NK-92 (cell line): ENCODE measurements around the gene PTPRG.

Experiments used
- DNase-seq: peaks from one replicate; lab custom pipeline; 2025; ENCODE audit not compliant: unreplicated experiment; lab: John Stamatoyannopoulos, UW

The PTPRG gene

GRCh38 chr3:61788623-61789507, 227.5 kb downstream of the PTPRG start:
- no peak for DNase-seq

GRCh38 chr3:61789861-61790260, 228.5 kb downstream of the PTPRG start:
- no peak for DNase-seq

GRCh38 chr3:61790411-61790810, 229.0 kb downstream of the PTPRG start:
- no peak for DNase-seq

- DNase-seq, result no peak
These were observed 231.7 kb downstream of the PTPRG start for GRCh38 chr3:61793056-61793455.

DNA sequence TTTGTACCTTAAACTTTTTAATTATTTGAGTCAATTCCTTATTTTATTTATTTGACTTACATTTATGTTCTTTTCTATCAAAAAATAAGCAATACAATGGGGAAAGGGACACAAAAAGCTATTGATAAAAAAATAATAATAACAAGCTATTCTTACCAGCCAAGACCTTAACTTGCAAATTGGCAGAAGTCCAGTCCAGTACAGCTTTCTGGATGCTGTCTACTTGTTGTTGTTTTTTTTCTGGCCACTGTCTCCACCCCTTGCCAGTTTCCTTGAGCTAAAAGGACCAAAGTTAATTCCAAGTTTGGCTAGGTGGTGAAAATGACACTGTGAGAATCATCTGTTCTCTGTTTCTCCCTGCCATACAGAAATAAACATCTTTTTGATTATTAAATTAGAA, 232.2 kb downstream of the PTPRG start:
- DNase-seq, result no peak

- DNase-seq, result no peak
These were observed 233.0 kb downstream of the PTPRG start for GRCh38 chr3:61794341-61794740.

DNA sequence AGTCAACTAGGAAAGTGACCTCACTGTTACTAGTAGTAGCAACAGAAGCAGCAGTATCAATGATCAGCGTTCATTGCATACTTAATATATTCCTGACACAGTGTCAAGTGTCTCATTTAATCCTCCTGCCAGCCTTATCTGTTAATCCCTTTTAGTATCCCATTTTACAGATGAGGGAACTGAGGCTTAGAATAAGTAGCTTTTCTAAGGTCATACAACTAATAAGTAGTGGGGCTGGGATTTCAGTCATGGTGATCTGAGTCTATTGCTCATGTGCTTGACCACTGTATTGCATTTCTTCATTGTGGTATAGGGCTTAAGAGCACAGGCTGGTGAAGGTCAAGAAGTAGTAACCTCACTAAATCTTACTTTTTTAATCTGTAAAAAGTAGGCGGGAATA, 233.6 kb downstream of the PTPRG start:
- DNase-seq, result no peak

- no peak for DNase-seq
These were observed 234.8 kb downstream of the PTPRG start for GRCh38 chr3:61796088-61796680.

DNA sequence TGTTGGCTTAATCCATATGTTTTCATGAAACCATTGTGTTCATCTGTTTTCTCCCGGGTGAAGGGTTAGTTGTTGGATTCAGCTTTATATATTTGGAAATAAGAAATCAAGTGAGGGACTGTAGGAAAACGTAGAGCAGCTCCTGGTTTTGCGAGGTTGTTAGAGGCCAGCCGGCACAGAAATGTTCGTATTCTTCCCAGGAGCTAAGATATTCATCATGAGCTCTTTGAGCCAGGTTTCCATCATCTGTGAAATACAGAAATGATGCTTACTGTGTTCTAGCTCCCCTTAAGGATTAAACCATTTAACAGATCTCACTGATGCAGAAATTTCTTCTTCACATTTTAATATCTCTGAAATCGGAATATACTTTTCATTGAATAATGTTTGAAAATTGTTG, 235.5 kb downstream of the PTPRG start:
- DNase-seq, result no peak

- no peak for DNase-seq
These were observed 241.4 kb downstream of the PTPRG start for GRCh38 chr3:61802772-61803171.

DNA sequence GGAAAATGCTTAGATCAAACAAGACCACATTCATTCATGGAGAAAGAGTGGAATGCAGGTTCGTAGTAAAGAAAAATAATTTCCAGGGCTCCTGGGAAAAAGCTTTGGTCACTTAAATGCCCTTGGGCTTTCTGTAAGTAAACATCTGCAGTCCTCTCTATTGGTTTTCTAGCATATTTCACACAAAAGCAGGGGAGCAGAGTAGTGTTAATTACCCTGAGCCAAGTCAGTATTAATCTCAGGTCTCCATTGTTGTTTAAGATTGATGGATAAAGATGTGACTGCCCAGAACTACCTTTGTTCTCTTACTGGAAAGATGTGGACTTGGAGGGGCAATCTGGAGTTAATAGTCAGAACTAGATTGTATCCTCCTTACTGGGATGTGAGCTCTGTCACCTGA, 242.6 kb downstream of the PTPRG start:
- no peak for DNase-seq

GRCh38 chr3:61804782-61805181, 243.4 kb downstream of the PTPRG start:
- DNase-seq, result no peak

DNA sequence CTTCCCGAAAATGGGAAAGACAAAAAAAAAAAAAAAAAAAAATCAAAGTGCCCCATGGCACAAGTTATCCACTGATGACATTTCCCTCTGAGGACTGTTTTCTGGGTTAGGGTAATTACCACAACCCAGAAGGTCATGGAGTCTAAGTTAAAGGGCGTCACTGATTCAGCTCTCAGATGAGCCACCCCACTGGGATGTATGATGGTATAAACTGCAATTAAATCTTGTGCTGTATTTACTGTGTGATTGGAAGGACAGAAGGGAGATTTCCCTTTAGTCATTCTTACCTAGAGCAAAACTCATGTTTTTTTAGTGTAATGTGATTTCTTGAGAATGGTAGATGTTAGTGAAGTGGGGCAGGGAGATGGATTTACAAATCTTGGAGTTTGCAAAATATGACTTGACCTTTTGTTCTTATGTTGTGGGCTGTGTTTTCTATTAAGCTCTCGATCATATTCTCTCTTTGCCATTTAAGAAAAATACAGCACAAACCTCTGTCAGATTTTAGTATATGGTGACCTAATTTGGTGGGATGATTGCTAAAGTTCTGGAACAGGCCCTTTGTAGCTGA, 244.2 kb downstream of the PTPRG start:
- DNase-seq, result no peak

- DNase-seq, result no peak
These were observed 245.4 kb downstream of the PTPRG start for GRCh38 chr3:61806810-61807209.

GRCh38 chr3:61807865-61808276, 246.5 kb downstream of the PTPRG start:
- no peak for DNase-seq

- no peak for DNase-seq
These were observed 247.2 kb downstream of the PTPRG start for GRCh38 chr3:61808526-61808925.

DNA sequence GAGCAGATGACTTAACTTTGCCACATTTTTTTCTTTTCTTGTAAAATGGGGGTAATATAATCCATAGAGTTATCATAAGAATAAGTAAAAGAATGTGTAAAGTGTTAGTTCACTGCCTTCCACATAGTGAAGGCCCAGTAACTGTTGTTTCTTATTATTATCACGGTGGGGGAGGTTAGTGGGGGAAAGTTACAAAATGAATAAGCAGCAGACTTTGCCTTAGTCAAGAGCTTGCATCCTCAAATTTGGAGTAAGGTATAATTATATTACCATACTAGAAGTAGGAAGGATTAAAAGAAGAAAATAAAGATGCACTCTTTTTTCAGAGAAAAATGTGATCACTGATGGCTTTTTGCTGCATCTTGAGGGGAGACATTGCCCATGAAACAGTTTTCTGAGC, 247.6 kb downstream of the PTPRG start:
- no peak for DNase-seq

DNA sequence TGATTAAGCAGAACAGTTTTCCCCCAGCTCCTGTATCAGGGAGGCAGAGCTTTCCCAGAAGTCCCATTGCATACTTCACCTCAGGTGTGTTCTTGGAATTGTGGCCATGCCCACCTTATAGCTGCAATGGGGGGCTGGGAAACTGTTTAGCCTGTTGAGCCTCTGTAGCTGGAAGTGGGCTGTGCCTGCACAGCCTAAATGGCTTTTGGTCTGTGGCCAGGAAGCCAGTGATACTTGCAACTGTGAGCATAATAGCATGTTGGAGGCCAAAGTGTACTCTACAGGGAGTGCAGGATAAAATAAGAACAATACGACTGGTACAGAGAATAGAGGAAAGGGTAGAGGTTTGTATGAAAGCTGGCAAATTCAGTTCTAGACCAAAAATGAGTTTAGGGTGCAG, 248.5 kb downstream of the PTPRG start:
- no peak for DNase-seq

- no peak for DNase-seq
These were observed 249.7 kb downstream of the PTPRG start for GRCh38 chr3:61810953-61811497.

DNA sequence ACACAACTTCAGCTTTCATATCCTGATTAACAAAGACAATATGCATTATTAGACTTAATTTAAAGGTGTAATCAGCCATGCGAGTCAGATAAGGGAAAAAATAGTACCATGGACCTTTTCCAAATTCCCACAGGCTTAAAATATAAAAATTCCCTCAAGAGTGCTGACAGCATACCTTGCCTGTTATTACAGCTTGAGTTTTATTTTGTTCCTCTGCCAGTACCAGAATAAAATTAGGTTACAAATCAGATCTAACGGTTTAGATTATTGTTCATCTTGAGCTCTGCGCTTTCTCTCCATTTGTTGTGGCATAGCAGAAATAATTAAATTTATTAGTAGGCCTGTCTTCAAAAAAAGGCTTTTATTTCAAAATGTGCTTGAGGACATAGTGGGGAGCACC, 250.3 kb downstream of the PTPRG start:
- no peak for DNase-seq

GRCh38 chr3:61812085-61812484, 250.7 kb downstream of the PTPRG start:
- DNase-seq, result no peak

DNA sequence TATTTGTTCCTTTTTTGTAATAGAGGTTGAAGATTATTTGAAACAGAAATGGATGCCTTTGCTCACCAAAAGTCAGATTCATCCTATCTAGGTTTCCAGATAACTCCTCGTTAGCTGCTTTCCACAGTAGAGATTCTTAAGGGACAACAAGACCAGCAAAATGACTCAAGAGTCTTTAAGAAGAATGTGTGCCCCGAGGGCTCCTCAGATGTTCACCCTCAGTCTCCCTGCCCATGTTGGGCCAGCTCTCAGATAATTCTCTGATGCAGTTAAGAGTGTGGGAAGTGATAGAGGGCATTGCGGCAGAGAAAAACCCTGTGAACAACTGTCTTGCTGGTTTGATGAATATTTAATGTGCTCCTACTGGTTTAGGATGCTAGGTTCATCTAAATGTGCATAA, 251.1 kb downstream of the PTPRG start:
- DNase-seq, result no peak
